D721Med (cell line): Measurements from ENCODE around the gene MET.

Source experiments
- DNase-seq: peaks from one replicate; pipeline ENCODE4 v3.0.0; 2011; ENCODE audit warnings: low spot score; ENCODE audit not compliant: insufficient read length
- FAIRE-seq: peaks from 2 replicates; lab custom pipeline; 2011; peaks lifted over from hg19 to GRCh38; lab: Jason Lieb, UNC
- TF ChIP-seq, protein P1 (sequence below): IDR thresholded peaks from 2 replicates; pipeline ENCODE4 v1.5.1; 2012; ENCODE audit warnings: mild to moderate bottlenecking, control low read depth; ENCODE audit not compliant: insufficient read depth; ENCODE audit errors: missing control alignments

Gene MET

GRCh38 chr7:116696707-116697106, 24.7 kb downstream of the MET start:
- no peak for FAIRE-seq
- DNase-seq: no peak
- TF ChIP-seq, protein P1, sequence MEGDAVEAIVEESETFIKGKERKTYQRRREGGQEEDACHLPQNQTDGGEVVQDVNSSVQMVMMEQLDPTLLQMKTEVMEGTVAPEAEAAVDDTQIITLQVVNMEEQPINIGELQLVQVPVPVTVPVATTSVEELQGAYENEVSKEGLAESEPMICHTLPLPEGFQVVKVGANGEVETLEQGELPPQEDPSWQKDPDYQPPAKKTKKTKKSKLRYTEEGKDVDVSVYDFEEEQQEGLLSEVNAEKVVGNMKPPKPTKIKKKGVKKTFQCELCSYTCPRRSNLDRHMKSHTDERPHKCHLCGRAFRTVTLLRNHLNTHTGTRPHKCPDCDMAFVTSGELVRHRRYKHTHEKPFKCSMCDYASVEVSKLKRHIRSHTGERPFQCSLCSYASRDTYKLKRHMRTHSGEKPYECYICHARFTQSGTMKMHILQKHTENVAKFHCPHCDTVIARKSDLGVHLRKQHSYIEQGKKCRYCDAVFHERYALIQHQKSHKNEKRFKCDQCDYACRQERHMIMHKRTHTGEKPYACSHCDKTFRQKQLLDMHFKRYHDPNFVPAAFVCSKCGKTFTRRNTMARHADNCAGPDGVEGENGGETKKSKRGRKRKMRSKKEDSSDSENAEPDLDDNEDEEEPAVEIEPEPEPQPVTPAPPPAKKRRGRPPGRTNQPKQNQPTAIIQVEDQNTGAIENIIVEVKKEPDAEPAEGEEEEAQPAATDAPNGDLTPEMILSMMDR: no peak

DNA sequence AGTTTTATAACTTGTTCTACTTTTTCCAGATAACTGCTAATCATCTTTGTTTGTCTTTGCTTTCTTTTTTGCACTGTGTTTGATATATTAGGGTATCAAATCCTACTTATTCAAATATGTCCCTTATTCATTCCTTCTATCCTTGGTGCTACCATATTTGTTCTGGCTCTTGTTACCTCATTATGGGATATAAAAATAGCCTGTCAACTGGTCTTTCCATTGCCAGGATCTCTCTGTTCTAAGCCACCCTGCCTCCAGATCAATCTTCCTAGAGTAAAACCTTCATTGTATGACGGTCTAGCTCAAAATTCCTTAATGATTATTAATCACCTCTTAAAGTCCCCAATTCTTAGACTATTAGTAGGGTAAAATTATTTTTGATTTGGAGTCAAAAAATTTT, 25.2 kb downstream of the MET start:
- DNase-seq (no peak), FAIRE-seq (no peak)
- TF ChIP-seq, protein P1: no peak

- TF ChIP-seq, protein P1: no peak
- FAIRE-seq (no peak), DNase-seq (no peak)
Measured at GRCh38 chr7:116697761-116698160, 25.8 kb downstream of the MET start.

GRCh38 chr7:116698396-116698795, 26.4 kb downstream of the MET start:
- TF ChIP-seq, protein P1: no peak
- no peak for FAIRE-seq
- no peak for DNase-seq

DNA sequence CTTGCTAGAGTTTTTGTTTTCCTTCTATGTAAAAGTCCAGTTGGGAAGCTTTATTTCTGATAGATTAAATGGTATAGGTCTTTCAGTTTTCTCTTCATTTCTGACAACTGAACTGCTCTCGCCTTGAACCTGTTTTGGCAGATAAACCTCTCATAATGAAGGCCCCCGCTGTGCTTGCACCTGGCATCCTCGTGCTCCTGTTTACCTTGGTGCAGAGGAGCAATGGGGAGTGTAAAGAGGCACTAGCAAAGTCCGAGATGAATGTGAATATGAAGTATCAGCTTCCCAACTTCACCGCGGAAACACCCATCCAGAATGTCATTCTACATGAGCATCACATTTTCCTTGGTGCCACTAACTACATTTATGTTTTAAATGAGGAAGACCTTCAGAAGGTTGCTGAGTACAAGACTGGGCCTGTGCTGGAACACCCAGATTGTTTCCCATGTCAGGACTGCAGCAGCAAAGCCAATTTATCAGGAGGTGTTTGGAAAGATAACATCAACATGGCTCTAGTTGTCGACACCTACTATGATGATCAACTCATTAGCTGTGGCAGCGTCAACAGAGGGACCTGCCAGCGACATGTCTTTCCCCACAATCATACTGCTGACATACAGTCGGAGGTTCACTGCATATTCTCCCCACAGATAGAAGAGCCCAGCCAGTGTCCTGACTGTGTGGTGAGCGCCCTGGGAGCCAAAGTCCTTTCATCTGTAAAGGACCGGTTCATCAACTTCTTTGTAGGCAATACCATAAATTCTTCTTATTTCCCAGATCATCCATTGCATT, 27.1 kb downstream of the MET start:
- no peak for DNase-seq
- FAIRE-seq: no peak
- TF ChIP-seq, protein P1: no peak

DNA sequence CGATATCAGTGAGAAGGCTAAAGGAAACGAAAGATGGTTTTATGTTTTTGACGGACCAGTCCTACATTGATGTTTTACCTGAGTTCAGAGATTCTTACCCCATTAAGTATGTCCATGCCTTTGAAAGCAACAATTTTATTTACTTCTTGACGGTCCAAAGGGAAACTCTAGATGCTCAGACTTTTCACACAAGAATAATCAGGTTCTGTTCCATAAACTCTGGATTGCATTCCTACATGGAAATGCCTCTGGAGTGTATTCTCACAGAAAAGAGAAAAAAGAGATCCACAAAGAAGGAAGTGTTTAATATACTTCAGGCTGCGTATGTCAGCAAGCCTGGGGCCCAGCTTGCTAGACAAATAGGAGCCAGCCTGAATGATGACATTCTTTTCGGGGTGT, 27.7 kb downstream of the MET start:
- FAIRE-seq (no peak), DNase-seq (no peak)
- TF ChIP-seq, protein P1: no peak
